SU-DHL-6 (cell line): ENCODE results near the gene ACAP2.

Source experiments
- H2AFZ ChIP-seq: fragments of 200-600 bp; sonication (generic); 2 replicates; pipeline ENCODE4 v1.6.1; 2014; ENCODE audit warnings: low read depth, mild to moderate bottlenecking, moderate library complexity, mixed read lengths, antibody characterized with exemption, low read length; ENCODE audit not compliant: severe bottlenecking
- H3F3A ChIP-seq: fragments of 200-600 bp; shearing (Covaris generic); 2 replicates; pipeline ENCODE4 v1.6.0; 2016; ENCODE audit warnings: antibody characterized with exemption, mild to moderate bottlenecking; ENCODE audit not compliant: insufficient read depth
- H3K27ac ChIP-seq: fragments of 200-600 bp; sonication (generic); 2 replicates; pipeline ENCODE4 v1.5.1; 2016; ENCODE audit warnings: low read depth, mild to moderate bottlenecking, low read length, moderate library complexity, mixed read lengths
- H3K27me3 ChIP-seq: fragments of 200-600 bp; sonication (generic), shearing (Covaris generic); 2 replicates; pipeline ENCODE4 v1.6.0; 2014; ENCODE audit warnings: mild to moderate bottlenecking, low read length
- H3K36me3 ChIP-seq: fragments of 200-600 bp; sonication (generic); 2 replicates; pipeline ENCODE4 v1.6.1; 2014; ENCODE audit warnings: mild to moderate bottlenecking, low read length, mixed read lengths
- H3K4me2 ChIP-seq: fragments of 300-600, 200-600 bp; shearing (Covaris generic), sonication (generic); 2 replicates; pipeline ENCODE4 v1.6.0; 2014; ENCODE audit warnings: low read length, low read depth, mild to moderate bottlenecking; ENCODE audit not compliant: poor library complexity, severe bottlenecking
- H3K4me3 ChIP-seq: fragments of 200-600 bp; sonication (generic); 2 replicates; pipeline ENCODE4 v1.5.1; 2014; ENCODE audit warnings: antibody characterized with exemption, low read length, mild to moderate bottlenecking, mixed read lengths; ENCODE audit not compliant: insufficient read depth, poor library complexity, severe bottlenecking
- H3K79me2 ChIP-seq: fragments of 200-600 bp; sonication (generic); 2 replicates; pipeline ENCODE4 v1.6.1; 2014; ENCODE audit warnings: mild to moderate bottlenecking, low read length, moderate library complexity; ENCODE audit not compliant: insufficient read depth
- H3K9ac ChIP-seq: fragments of 200-600 bp; sonication (generic); 2 replicates; pipeline ENCODE4 v1.7.0; 2014; ENCODE audit warnings: mild to moderate bottlenecking, low read length
- H3K9me2 ChIP-seq: fragments of 200-600 bp; sonication (generic); replicated peaks from 2 replicates; pipeline ENCODE4 v1.6.1; 2014; ENCODE audit warnings: low read length; ENCODE audit not compliant: insufficient read depth
- H3K9me3 ChIP-seq: fragments of 200-600 bp; sonication (generic); 2 replicates; pipeline ENCODE4 v1.6.1; 2014; ENCODE audit warnings: low read length, mixed read lengths; ENCODE audit not compliant: insufficient read depth
- H4K20me1 ChIP-seq: fragments of 200-600 bp; sonication (generic); 2 replicates; pipeline ENCODE4 v1.6.1; 2014; ENCODE audit warnings: low read depth, mild to moderate bottlenecking, antibody characterized with exemption, low read length, moderate library complexity, mixed read lengths
- EZH2phosphoT487 ChIP-seq: fragments of 200-600 bp; sonication (generic), shearing (Covaris generic); conservative IDR thresholded peaks from 2 replicates; pipeline ENCODE4 v1.6.1; 2018; ENCODE audit warnings: mild to moderate bottlenecking, antibody characterized with exemption, low read length, moderate library complexity, mixed read lengths
- TF ChIP-seq, protein P1 (sequence below): fragments of 200-600 bp; sonication (generic); IDR thresholded peaks from one replicate; pipeline ENCODE4 v1.5.1; 2017; ENCODE audit warnings: antibody characterized with exemption, mild to moderate bottlenecking, low read length, moderate library complexity; ENCODE audit not compliant: insufficient read depth, poor library complexity, severe bottlenecking

ACAP2 gene

GRCh38 chr3:195423818-195424217 lies 19.0 kb downstream of the ACAP2 start:
- no peak for TF ChIP-seq EZH2phosphoT487
- TF ChIP-seq, protein P1, sequence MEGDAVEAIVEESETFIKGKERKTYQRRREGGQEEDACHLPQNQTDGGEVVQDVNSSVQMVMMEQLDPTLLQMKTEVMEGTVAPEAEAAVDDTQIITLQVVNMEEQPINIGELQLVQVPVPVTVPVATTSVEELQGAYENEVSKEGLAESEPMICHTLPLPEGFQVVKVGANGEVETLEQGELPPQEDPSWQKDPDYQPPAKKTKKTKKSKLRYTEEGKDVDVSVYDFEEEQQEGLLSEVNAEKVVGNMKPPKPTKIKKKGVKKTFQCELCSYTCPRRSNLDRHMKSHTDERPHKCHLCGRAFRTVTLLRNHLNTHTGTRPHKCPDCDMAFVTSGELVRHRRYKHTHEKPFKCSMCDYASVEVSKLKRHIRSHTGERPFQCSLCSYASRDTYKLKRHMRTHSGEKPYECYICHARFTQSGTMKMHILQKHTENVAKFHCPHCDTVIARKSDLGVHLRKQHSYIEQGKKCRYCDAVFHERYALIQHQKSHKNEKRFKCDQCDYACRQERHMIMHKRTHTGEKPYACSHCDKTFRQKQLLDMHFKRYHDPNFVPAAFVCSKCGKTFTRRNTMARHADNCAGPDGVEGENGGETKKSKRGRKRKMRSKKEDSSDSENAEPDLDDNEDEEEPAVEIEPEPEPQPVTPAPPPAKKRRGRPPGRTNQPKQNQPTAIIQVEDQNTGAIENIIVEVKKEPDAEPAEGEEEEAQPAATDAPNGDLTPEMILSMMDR: no peak
- Histone ChIP-seq H3K4me2 (no peak overlapping the region), H2AFZ (no peak overlapping the region), H3K27me3 (no peaks in the 10 kb centered on the region), H3K36me3 (no peaks in the 10 kb centered on the region), H3K9me2 (no peaks in the 10 kb centered on the region), H4K20me1 (peaks cover 15% of the 10 kb centered on the region), H3K4me3 (no peak overlapping the region), H3F3A (peaks cover 4% of the 10 kb centered on the region; the same call in 1 of the 2 replicates), H3K79me2 (peaks cover 95% of the 10 kb centered on the region), H3K9me3 (no peaks in the 10 kb centered on the region), H3K27ac (no peak overlapping the region), H3K9ac (no peak overlapping the region)

- Histone ChIP-seq H3K4me2 (no peak overlapping the region), H3K9ac (no peak overlapping the region), H3K4me3 (no peak overlapping the region), H3K9me2 (no peaks in the 10 kb centered on the region), H3K9me3 (no peaks in the 10 kb centered on the region), H3K36me3 (no peaks in the 10 kb centered on the region), H4K20me1 (peaks cover 9% of the 10 kb centered on the region), H3F3A (peaks cover 4% of the 10 kb centered on the region; the same call in 1 of the 2 replicates), H3K79me2 (peaks cover 96% of the 10 kb centered on the region), H2AFZ (no peak overlapping the region), H3K27me3 (no peaks in the 10 kb centered on the region), H3K27ac (no peak overlapping the region)
- TF ChIP-seq, protein P1: no peak
- no peak for TF ChIP-seq EZH2phosphoT487
These were observed 21.4 kb downstream of the ACAP2 start for GRCh38 chr3:195421400-195421799.

DNA sequence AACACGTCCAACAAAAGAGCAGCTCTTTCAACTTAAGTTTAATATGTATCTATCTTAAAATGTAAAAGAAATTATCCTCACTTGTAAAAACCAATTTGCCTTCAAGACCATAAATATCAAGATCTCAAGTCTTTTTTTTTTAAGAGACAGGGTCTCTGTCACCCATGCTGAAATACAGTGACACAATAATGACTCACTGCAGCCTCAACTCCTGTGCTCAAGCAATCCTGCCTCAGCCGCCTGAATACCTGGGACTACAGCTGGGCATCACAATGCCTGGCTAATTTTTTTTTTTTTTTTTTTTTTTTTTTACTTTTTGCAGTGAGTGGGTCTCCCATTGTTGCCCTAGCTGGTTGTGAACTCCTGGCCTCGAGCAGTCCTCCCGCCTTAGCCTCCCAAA lies 26.0 kb downstream of the ACAP2 start:
- no peaks in the 10 kb centered on the region for H3K27me3 ChIP-seq
- H3K9me3 ChIP-seq: no peaks in the 10 kb centered on the region
- TF ChIP-seq, protein P1: no peak
- no peak for TF ChIP-seq EZH2phosphoT487
- H3K36me3 ChIP-seq: no peaks in the 10 kb centered on the region
- peaks cover 97% of the 10 kb centered on the region for H3K79me2 ChIP-seq
- no peak overlapping the region for H3K4me2 ChIP-seq
- no peak overlapping the region for H3K4me3 ChIP-seq
- H3F3A ChIP-seq: peaks cover 4% of the 10 kb centered on the region; the same call in 1 of the 2 replicates
- H4K20me1 ChIP-seq: peaks cover 9% of the 10 kb centered on the region
- no peak overlapping the region for H3K9ac ChIP-seq
- no peak overlapping the region for H2AFZ ChIP-seq
- H3K27ac ChIP-seq: no peak overlapping the region
- H3K9me2 ChIP-seq: no peaks in the 10 kb centered on the region

DNA sequence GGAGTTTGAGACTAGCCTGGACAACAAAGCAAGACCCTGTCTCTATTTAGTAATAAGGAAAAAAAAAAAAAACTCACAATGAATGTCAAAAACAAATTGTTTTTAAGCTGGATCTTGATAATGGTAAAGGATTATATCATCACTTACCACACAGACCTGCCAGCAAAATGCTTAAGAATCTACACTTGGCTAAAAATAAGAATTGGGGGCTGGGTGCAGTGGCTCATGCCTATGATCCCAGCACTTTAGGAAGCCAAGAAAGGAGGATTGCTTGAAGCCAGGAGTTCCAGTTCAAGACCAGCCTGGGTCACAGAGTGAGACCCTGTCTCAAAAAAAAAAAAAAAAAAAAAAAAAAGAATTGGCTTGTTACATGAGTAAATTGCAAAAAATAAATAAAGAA lies 31.0 kb downstream of the ACAP2 start:
- H3K79me2 ChIP-seq: peaks cover 98% of the 10 kb centered on the region
- peaks cover 16% of the 10 kb centered on the region for H4K20me1 ChIP-seq

More for the DNA sequence above, 31.0 kb downstream of the ACAP2 start:
- Histone ChIP-seq H3K27me3 (no peaks in the 10 kb centered on the region), H3K27ac (no peak overlapping the region), H3K4me3 (no peak overlapping the region), H3K9ac (no peak overlapping the region), H3K36me3 (peaks cover 3% of the 10 kb centered on the region; the same call in 1 of the 2 replicates), H3K9me2 (no peaks in the 10 kb centered on the region), H3K4me2 (no peak overlapping the region), H2AFZ (no peak overlapping the region), H3K9me3 (no peaks in the 10 kb centered on the region), H3F3A (no peaks in the 10 kb centered on the region; the same call in 1 of the 2 replicates)
- TF ChIP-seq EZH2phosphoT487: no peak
- TF ChIP-seq, protein P1: no peak
